Measurements from ENCODE around the gene KISS1. TPM values are rescaled to one million over a fixed set of nuclear protein-coding genes. Genes with fewer than 3 reads are reported as not detected.
A peak's percentile ranks its signal among the peaks of the same experiment; 100 is the strongest.

Gene KISS1
- total RNA-seq, 3 donors from 2014 or later = 1.3 TPM; not detected in 2

GRCh38 chr1:204201348-204202040 lies 5.2 kb upstream of the KISS1 start:
- no peak for DNase-seq
- no peaks in the 10 kb centered on the region for H3K36me3 ChIP-seq (ENCODE audit: low read depth)
- H3K4me1 ChIP-seq (ENCODE audit: low read depth) = peaks cover under 1% of the 10 kb centered on the region
- no peak for TF ChIP-seq CTCF (IDR thresholded peaks at IDR 0.05)
- intact Hi-C loops (cut with DNase I, micrococcal nuclease) = no loop called here
- ATAC-seq = no peak
- no peak overlapping the region for H3K4me3 ChIP-seq
- no peaks in the 10 kb centered on the region for H3K9me3 ChIP-seq

- H3K9me3 ChIP-seq = no peaks in the 10 kb centered on the region
- no peaks in the 10 kb centered on the region for H3K36me3 ChIP-seq (ENCODE audit: low read depth)
- no peak for TF ChIP-seq CTCF (IDR thresholded peaks at IDR 0.05)
- H3K4me1 ChIP-seq (ENCODE audit: low read depth) = no peaks in the 10 kb centered on the region
- intact Hi-C loops (cut with DNase I, micrococcal nuclease) = no loop called here
- H3K4me3 ChIP-seq = no peak overlapping the region
- DNase-seq (no peak), ATAC-seq (no peak)
Observed at GRCh38 chr1:204199579-204199978, 3.3 kb upstream of the KISS1 start.

GRCh38 chr1:204198348-204199340 lies 2.4 kb upstream of the KISS1 start:
- DNase-seq (no peak), ATAC-seq (peak; percentile 22)
- no peaks in the 10 kb centered on the region for H3K9me3 ChIP-seq
- intact Hi-C loops (cut with DNase I, micrococcal nuclease) = no loop called here
- H3K4me3 ChIP-seq = no peak overlapping the region
- TF ChIP-seq CTCF (IDR thresholded peaks at IDR 0.05) = no peak
- no peaks in the 10 kb centered on the region for H3K36me3 ChIP-seq (ENCODE audit: low read depth)
- H3K4me1 ChIP-seq (ENCODE audit: low read depth) = no peaks in the 10 kb centered on the region

- Histone ChIP-seq H3K9me3 (no peaks in the 10 kb centered on the region), H3K4me3 (no peak overlapping the region), H3K4me1 (ENCODE audit: low read depth) (peaks cover 3% of the 10 kb centered on the region), H3K36me3 (ENCODE audit: low read depth) (no peaks in the 10 kb centered on the region)
- ATAC-seq (no peak), DNase-seq (no peak)
- intact Hi-C loops (cut with DNase I, micrococcal nuclease) = no loop called here
- TF ChIP-seq CTCF (IDR thresholded peaks at IDR 0.05) = no peak
Observed at GRCh38 chr1:204197068-204197467, 777 bp upstream of the KISS1 start.

GRCh38 chr1:204194771-204195170 lies 1.5 kb downstream of the KISS1 start:
- H3K9me3 ChIP-seq = no peaks in the 10 kb centered on the region
- ATAC-seq (no peak), DNase-seq (no peak)
- H3K36me3 ChIP-seq (ENCODE audit: low read depth) = no peaks in the 10 kb centered on the region
- no peak overlapping the region for H3K4me3 ChIP-seq
- no peak for TF ChIP-seq CTCF (IDR thresholded peaks at IDR 0.05)
- intact Hi-C loops (cut with DNase I, micrococcal nuclease) = no loop called here
- peaks cover 3% of the 10 kb centered on the region for H3K4me1 ChIP-seq (ENCODE audit: low read depth)
